ENCODE measurements around the gene PKP1.

- TF ChIP-seq CTCF (IDR thresholded peaks at IDR 0.05) (no peak), EZH2 (IDR thresholded peaks at IDR 0.05) (no peak), EZH2phosphoT487 (IDR thresholded peaks at IDR 0.05) (no peak)
These were observed 20.2 kb upstream of the PKP1 start for GRCh38 chr1:201262963-201263608.
